HG03108 (cell line): ENCODE measurements around the gene NR1D2.

Source experiments
- ATAC-seq: cut with Tn5 transposase; IDR thresholded peaks from one replicate; pipeline ENCODE4 v1.9.1; 2021; ENCODE audit warnings: moderate library complexity; ENCODE audit not compliant: unreplicated experiment

Gene NR1D2

DNA sequence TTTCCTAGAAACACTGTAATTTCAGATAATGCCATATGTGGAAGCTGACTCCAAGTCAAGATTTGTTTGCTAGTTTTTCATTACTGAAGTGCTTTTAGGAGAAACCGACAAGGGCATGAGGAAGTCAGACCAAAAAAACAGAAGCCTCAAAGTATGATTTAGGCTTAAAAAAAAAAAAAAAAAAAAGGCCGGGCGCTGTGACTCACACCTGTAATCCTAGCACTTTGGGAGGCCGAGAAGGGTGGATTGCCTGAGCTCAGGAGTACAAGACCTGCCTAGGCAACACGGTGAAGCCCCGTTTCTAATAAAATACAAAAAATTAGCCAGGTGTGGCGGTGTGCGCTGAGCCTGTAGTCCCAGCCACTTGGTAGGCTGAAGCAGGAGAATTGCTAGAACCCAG is 16.6 kb upstream of the NR1D2 start:
- ATAC-seq = no peak

DNA sequence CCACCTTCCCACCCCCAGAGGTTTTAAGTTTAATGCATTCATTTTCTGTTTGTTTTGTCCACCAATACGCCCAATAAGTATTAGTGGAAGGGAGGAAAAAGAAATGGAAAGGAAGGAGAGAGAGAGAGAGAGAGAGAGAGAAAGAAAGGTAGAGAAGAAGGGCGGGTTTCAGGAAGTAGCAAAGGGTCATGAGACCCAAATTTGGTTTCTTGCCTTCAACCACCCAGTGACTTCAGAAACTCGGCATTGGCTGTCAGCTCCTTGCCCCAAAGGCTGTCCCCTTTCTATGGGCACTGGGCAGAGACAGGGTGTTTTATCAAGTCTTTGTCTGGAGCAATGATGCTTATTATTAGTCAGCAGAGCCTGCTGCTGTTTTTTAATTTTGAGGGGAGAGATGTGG is 13.5 kb upstream of the NR1D2 start:
- ATAC-seq = no peak

DNA sequence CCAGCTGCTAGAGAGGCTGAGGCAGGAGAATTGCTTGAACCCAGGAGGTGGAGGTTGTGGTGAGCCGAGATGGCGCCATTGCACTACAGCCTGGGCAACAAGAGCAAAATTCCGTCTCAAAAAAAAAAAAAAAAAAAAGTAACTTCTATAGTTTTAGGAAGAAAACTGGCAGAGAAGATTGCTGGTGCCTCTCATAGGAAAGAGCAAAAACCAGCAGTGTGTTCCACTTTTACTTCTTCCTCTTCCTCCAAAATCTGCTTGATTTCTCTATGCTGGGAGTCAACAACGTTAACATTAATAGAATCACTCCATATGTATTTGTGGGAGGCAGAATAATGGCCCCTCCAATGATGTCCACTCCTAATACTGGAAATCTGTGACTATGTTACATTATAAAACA is 12.5 kb upstream of the NR1D2 start:
- no peak for ATAC-seq

DNA sequence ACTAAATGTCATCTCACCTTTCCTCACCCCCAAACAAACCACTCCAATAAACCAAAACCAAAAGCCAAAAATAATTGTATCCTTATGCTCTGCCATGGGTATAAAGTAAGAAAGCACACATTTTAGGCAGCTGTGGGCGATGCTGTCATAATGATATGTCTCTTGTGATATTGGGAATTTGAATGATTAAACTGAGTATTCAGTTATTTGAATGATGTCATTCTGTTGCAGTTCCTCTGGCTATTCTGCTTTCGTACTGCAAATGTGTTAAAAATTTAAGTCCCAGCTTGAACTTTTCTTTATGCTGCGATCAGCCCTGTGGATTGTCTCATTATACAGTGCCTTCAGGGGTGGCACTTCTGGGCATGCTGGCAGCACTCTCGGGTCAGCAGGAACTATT is 10.8 kb upstream of the NR1D2 start:
- ATAC-seq = no peak

DNA sequence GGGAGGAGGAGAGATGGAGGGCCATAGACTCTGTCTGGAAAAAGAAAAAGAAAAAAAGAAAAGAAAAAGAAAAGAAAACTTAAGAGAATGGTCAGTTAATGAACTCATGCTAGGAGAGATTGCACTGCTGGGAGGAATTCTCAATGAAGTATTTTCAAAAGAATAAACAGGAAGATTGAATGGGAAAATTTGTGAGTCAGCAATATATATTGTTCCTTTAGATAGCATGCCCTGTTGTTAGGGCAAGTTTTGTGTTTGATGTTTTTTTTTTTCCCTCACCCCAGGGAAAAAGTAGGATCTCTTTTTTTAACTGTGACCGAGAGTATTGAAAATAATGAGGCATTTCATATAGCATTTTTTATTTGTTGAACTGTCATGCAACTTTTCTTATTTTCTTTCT is 7.8 kb upstream of the NR1D2 start:
- no peak for ATAC-seq

DNA sequence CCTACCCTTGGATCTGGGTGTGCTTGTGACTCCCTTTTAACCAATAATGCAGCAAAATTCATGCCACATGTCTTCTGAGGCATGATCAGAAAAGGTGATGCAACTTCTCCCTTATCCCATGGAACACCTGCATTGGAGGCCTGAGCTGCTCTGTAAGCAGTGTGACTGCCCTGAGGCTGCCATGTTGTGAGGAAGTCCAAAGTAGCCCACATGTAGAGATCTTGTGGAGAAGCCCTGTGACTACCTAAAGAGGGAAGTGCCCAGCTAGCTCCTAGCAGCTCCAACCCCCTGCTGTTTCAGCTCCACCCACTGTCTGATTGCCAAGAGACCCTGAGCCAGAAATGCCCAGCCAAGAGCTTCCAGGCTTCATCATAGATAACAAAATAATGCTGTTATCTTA is 6.4 kb upstream of the NR1D2 start:
- no peak for ATAC-seq

DNA sequence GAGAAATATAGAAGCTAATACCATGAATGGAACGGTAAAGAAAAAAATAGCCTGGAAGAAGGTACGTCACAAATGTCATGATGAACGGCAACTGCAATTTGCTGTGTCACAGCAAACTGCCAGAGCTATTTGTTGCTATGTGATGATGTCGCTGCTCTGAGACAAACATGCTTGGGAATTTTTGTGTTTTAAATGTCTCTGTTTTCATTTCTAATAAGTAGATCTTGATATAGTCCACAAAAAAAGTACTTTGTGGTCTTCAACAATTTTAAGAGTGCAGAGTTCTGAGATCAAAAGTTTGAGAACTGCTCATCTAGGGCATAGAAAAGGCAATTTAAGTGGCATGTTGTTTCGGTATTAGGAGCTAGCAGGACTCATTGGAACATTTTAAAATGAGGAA is 4.3 kb upstream of the NR1D2 start:
- no peak for ATAC-seq

DNA sequence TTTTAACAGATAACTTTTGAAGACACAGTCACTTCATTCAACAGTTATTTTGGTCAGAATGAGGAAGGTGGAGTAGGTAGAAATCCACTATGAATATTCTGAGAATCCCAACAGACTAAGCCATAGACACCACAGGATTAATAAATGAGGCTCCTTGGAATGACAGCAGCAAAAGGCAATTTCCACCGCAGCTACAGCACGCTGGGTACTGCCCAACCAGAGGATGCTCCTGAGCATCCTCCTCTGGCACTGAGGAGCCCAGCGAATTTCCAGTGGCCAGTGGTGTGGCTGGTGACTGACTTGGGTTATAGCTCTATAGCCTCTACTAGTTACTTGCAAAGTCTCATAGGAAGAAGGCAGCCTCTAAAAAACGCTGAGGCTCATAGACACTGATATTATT is 3.6 kb upstream of the NR1D2 start:
- ATAC-seq = no peak

DNA sequence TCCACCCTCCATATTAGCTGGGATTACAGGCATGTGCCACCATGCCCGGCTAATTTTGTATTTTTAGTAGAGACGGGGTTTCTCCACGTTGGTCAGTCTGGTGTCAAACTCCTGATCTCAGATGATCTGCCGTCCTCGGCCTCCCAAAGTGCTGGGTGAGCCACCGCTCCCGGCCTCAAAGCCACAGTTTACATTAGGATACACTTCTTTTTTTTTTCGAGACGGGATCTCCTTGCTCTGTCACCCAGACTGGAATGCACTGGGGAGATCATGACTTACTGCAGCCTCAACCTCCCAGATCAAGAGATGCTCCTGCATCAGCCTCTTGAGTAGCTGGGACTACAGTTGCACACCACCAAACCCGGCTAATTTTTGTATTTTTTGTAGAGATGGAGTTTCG is 2.5 kb upstream of the NR1D2 start:
- no peak for ATAC-seq

DNA sequence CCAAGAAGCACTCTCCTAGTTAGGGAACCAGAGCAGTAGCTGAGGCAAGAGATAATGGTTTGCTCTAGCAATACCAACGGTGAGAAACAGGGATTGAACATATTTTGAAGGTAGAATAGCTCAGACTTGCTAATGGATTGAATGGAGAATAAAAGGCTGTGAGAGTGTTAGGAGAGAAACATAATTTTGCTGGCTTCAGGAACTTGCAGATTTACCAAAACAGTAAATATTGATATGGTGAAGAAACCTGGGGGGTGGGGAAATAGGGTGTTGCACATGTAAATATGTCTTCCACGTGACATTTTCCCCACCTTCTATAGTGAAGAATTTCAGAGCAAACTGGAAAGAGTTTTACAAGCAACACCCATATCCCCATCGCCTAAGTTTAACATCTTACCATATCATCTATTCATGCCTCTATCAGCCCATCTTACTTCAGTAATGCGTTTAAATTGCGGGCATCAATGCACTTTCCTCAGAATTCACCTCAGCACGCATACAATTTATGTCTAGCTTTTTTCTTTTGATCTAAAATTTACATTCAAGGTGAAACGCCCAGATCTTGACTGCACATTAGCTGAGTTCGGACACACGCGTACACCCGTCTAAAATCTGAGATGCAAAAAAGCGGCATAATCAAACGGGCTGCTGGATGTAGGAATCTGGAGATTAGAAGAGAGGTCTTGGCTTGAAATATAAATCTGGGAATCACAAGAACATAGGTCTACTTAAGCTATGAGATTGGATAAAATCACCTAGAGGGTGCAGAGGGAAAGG is 891 bp upstream of the NR1D2 start:
- ATAC-seq = no peak

DNA sequence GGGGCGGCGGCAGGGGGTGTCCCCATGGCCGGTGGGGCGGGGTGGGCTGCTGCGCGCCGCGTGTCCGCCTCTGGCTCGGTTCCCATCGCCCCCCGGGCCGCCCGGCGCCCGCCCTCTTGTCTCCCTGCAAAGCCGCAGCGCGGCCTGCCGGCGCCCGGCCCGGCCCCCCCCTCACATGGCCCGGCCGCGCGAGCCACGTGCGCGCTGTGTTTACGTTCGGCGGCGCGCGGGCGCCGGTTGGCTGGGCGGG is 502 bp downstream of the NR1D2 start:
- ATAC-seq = no peak

DNA sequence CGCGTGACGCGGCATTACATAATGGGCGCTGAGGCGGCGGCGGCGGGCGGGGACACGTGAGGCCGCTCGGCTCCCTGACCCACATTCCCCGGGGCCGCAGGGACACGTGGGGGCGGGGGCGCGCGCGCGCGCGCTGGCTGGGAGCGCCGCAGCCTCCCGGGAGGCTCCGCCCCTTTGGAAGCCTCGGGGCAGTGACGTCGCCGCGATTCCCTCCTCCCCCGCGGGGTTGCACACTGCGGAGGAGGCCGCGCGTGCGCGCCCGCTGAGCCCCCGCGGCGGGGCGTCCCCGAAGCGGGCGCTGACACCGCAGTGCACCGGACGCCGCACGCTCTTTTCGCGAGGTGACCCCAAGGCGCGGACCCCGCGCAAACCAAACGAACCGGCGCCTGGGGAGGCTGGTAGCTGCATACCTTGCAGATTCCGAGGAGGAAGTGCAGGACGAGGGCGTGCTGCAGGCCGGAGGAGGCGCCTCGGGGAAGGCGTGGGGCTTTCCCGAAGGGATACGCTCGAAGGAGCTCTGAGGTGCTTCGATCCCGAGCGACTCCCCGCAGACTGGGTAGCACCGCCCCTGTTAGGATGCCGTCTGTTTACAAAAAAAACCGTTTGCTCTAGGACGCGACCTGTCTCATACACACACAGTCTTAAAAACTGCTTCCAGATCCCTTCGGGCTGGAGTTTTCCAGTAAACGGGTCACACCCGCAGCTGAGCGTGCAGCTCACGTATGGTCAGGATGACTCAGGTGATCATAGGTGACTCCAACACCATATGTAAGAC is 1.0 kb downstream of the NR1D2 start:
- ATAC-seq = peak; percentile 67

DNA sequence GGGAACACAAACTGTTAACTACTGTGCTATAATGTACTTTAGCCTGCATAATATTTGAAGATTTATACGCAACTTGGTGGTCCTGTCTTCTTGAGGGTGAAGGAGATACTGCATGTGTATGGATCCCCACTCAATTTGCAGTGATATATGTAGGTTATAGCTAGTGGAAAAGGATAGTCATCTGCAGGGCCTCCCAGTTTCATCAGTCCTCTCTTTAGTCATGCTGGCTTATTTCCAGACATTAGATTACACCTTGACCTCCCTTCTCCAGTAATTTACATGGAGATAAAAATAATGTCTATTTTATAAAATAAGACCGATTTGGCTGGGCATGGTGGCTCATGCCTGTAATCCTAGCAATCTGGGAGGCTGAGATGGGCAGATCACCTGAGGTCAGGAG is 3.7 kb downstream of the NR1D2 start:
- ATAC-seq = no peak

DNA sequence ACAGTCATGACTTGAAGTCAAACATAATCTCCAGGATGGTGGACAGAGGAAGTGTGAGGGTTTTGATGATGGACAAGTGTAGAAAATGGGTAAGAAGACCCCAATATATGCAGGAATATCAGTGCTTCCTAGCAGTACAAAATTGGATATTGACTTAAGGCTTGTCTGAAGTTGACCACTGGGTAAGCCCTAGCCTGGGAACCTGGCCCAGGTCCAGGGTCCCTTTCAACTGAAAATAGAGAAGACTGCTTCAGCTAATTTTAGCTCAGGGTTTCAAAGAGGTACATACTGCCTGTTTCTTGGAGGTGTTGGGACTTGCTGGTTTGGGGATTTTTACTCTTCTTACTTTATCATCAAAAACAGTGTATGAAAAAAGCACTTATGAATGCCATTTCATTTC is 4.7 kb downstream of the NR1D2 start:
- peak; percentile 25 for ATAC-seq

DNA sequence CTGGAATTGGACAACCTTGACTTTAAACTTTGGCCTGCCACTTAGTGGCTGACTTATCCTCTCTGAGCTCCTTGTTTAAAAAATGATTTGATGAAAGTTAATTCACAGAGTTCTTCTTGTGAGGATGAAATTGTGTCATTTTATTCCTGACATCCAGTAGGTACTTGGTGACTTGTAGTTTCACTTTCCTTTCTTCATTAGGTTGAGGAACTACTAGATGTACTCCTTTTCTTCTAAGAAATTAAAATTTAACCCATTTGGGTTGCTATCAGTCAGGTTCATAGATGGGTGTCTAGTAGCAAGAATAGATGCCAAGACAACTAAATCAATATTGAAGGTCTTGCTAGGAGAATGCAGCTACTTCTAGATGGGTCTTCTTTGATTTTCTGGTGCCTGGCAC is 5.2 kb downstream of the NR1D2 start:
- ATAC-seq = peak; percentile 33

DNA sequence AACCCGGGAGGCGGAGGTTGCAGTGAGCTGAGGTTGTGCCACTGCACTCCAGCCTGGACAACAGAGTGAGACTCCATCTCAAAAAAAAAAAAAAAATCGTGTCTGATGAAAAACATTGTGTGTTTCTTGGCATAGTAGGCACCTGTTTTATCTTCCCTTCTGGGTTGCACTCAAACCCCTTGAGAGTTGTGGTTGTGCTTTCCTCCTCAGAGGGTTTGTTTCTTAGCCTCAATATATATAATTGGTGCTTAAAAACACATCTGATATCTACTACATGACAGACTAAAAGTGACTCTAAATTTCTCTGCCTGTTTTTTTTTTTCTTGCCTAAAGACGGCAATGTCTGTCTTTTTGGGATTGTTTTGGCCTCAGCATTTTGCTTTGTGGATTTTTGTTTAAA is 7.6 kb downstream of the NR1D2 start:
- ATAC-seq = peak; percentile 46

DNA sequence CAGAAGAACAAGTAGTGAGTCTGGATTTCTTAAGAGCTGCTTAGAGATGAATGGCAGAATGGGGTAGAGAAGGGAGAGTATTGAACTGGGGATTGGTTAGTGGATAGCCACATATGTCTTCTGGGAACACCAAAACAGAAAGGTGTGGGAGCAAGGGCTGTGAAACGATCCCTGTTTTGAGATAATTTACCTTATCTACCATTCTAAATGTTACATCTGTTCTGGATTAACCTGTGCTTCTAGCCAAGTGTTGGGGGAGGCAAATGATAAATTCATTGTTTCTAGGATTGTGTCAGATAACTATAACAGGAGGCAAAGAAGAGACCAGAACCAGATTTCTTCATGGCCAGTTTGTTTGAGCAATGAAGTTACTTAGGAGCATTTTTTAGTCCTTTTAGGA is 8.4 kb downstream of the NR1D2 start:
- no peak for ATAC-seq

DNA sequence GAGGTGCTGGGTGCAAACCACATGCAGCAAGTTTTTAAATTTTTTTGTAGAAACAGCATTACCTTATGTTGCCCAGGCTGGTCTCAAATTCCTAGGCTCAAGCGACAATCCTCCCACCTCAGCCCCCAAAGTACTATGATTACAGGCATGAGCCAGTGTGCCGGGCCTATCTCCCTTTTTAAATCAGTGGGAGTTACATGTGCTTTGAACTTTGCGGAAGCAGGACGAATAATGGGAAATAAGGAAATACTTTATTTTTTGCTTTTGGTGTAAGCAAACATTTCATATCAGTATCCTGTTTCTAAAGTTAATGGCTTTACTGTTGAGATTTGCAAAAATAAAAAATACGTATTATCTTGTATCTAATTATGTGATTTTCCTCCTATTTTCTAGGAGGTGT is 9.1 kb downstream of the NR1D2 start:
- no peak for ATAC-seq

DNA sequence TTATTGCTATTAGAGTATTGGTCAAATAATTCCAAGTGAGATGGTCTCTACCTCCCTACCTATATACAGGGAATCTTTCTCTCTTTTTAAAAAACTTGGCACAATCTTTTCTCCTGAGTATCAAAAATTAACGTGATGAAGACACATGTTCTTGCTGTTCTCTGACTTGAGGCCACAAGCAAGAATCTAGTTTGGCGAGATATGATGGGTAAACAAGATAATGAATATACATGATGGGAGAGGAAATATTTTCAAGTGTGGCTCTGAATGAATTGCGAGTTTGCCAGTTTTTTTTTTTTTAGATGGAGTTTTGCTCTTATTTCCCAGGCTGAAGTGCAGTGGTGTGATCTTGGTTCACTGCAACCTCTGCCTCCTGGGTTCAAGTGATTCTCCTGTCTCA is 11.6 kb downstream of the NR1D2 start:
- ATAC-seq = no peak

DNA sequence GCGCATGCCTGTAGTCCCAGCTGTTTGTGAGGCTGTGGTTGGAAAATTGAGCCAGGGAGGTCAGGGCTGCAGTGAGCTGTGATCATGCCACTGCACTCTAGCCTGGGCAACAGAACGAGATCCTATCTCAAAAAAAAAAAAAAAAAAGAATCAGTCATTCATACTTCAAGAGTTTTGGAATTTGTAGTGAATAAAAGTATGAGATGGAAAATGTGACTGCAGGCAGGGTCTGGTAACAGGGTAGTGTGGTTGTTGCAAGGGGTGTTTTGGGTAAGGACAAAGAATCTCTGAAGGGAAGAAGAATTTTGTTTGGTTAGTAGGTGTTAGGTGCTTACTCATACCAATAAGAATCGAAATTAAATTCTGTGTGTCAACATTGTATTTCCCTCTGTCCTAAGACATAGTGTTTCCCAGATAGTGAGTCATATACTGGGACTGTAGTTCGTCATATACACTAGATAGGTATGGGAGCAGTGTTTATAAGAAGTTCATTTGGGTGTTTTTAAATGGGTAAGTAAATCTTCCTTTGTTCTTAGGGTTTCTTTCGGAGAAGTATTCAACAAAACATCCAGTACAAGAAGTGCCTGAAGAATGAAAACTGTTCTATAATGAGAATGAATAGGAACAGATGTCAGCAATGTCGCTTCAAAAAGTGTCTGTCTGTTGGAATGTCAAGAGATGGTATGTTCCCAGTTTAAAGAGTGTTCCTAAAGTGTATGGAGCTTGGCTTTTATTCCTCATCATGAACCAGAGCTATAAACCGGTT is 14.2 kb downstream of the NR1D2 start:
- no peak for ATAC-seq

DNA sequence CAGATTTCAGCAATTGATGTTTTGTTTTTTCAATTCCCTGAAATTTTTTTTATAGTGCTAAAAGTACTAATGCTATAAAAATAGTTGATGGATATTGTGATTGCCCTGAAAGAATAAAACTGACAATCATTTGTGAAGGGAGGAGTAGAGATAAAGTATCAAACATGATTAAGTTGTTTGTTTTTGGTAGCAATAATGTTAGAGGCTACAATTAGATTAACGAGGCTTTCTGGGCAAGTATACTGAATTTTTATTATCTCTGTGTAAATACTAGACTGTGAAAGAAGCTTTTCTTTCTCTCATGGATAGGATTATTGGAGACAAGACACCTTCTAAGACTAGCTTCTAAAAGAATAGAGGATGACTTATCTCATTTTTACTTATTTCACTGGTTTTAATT is 15.6 kb downstream of the NR1D2 start:
- ATAC-seq = no peak

DNA sequence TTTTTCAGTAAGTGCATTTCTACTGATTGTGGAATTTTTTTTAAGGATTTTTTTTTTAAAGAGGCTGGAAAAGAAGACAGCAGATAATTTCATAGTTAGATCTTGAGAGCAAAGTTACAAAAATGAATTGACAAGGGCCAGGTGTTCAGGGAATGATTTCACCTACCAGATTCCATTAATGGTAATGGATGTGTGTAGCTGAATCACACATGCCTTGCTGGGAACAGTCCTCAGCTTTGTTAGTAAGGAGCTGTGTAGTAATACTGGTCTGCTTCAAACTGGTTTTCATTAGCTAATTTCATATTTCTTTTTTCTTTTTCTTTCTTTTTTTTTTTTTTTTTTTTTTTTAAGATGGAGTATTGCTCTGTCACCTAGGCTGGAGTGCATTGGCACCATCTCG is 16.0 kb downstream of the NR1D2 start:
- ATAC-seq = no peak
